ENCODE results near the gene PAX5.

DNA sequence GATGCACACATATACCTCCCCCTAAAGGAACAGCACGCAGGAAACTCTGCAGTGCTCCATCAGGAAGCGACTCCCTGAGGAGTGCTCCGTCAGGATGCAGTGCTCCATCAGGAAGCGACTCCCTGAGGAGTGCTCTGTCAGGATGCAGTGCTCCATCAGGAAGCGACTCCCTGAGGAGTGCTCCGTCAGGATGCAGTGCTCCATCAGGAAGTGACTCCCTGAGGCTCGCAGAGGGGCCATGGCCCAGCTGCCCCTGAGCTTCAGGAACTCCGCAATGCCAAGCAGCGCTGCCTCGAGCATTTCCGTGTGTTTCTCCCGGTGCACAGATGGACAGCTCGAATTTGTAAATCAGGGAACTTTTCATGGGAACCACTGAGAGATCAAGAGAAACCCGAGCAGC lies 88.1 kb downstream of the PAX5 start:
- TF ChIP-seq, protein P1, sequence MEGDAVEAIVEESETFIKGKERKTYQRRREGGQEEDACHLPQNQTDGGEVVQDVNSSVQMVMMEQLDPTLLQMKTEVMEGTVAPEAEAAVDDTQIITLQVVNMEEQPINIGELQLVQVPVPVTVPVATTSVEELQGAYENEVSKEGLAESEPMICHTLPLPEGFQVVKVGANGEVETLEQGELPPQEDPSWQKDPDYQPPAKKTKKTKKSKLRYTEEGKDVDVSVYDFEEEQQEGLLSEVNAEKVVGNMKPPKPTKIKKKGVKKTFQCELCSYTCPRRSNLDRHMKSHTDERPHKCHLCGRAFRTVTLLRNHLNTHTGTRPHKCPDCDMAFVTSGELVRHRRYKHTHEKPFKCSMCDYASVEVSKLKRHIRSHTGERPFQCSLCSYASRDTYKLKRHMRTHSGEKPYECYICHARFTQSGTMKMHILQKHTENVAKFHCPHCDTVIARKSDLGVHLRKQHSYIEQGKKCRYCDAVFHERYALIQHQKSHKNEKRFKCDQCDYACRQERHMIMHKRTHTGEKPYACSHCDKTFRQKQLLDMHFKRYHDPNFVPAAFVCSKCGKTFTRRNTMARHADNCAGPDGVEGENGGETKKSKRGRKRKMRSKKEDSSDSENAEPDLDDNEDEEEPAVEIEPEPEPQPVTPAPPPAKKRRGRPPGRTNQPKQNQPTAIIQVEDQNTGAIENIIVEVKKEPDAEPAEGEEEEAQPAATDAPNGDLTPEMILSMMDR (conservative IDR thresholded peaks at IDR 0.05), result no peak
- no peak for TF ChIP-seq EZH2 (IDR thresholded peaks at IDR 0.05; ENCODE audit: low read depth)
